HEK293T (cell line): Measurements from ENCODE around the gene B4GALT5.

Source experiments
- ARNT ChIP-seq: fragments of 450-650 bp; IDR thresholded peaks from 2 replicates; pipeline ENCODE4 v1.6.1; 2017; ENCODE audit warnings: mild to moderate bottlenecking
- ELF4 ChIP-seq: fragments of 450-650 bp; IDR thresholded peaks from 2 replicates; pipeline ENCODE4 v1.6.1; 2017; ENCODE audit warnings: antibody characterized with exemption
- L3MBTL2 ChIP-seq: fragments of 450-650 bp; conservative IDR thresholded peaks from 2 replicates; pipeline ENCODE4 v1.6.1; 2016; ENCODE audit warnings: mild to moderate bottlenecking
- SP1 ChIP-seq: fragments of 450-650 bp; IDR thresholded peaks from 2 replicates; pipeline ENCODE4 v1.6.1; 2017

GRCh38 chr20:49713753-49714712 is at the start of gene B4GALT5:
- TF ChIP-seq SP1, result no peak
- TF ChIP-seq L3MBTL2, result no peak
- TF ChIP-seq ELF4, result no peak
- TF ChIP-seq ARNT, result 0 out of 2 replicates have a peak, but pooled peaks have one; percentile 38
